ENCODE results near the gene FBXO7.

FBXO7 gene

GRCh38 chr22:32462452-32462851, 12.2 kb upstream of the FBXO7 start:
- no peak for TF ChIP-seq CTCF (IDR thresholded peaks at IDR 0.05)

GRCh38 chr22:32465661-32466060, 8.9 kb upstream of the FBXO7 start:
- no peak for TF ChIP-seq CTCF (IDR thresholded peaks at IDR 0.05)

DNA sequence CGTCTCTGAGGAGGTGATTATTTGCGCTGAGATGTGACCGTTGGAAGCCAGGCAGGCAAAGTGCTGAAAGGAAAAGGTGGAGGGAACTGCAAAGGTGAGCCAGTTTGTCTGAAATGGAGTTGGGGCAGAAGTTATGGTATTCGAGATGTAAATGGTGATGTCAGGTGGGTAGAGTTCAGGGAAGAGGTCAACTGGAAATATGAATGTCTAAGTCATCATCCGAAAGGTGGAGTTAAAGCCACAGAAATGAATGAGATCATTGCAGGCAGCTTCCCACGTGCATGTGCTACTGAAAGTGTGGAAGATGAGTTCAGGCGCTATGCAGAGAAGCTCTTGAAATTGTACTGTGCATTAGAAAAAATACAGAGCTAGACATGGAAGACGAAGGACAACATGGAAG, 8.1 kb upstream of the FBXO7 start:
- TF ChIP-seq CTCF (IDR thresholded peaks at IDR 0.05): no peak

GRCh38 chr22:32469799-32470212, 4.8 kb upstream of the FBXO7 start:
- no peak for TF ChIP-seq CTCF (IDR thresholded peaks at IDR 0.05)

- TF ChIP-seq CTCF (IDR thresholded peaks at IDR 0.05): peak; percentile 68
Measured at GRCh38 chr22:32473388-32473952, 1.1 kb upstream of the FBXO7 start.

DNA sequence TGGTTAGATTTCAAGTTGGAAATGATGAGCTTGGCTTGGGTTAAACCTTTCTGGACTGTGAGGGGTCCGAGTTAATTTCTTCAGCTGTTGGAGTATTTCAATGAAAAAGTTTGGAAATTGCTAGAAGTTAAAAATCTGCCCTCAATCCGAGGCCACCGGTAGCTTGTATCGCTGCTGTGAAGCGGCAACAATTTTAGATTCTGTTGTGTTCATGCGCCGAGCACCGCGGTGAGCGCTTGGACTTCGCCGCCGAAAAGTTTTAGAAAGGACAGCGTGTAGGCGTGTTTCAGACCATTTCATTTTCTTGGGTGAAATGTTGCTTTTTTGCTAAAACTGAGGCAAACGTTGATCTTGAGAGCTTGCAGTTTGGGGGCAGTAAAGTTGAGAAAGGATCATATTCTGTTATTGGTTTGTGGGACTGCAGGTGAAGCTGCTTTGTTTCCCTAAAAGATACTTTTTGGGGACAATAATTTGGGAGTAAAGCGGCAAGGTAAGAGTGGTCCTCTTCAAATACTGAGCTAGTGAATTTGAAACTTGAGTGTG, 928 bp downstream of the FBXO7 start:
- TF ChIP-seq CTCF (IDR thresholded peaks at IDR 0.05): no peak

GRCh38 chr22:32476281-32477195, 1.9 kb downstream of the FBXO7 start:
- TF ChIP-seq CTCF (IDR thresholded peaks at IDR 0.05): no peak
